ENCODE data around the gene CYFIP1. TPM values are rescaled to one million over a fixed set of nuclear protein-coding genes. Genes with fewer than 3 reads are reported as not detected.

CYFIP1 gene
- total and polyA plus RNA-seq, 2 of the 13 experiments (the other 11 are each of a cell fraction or from before 2014, with no cell fraction given): 38.1 to 58.3 TPM

DNA sequence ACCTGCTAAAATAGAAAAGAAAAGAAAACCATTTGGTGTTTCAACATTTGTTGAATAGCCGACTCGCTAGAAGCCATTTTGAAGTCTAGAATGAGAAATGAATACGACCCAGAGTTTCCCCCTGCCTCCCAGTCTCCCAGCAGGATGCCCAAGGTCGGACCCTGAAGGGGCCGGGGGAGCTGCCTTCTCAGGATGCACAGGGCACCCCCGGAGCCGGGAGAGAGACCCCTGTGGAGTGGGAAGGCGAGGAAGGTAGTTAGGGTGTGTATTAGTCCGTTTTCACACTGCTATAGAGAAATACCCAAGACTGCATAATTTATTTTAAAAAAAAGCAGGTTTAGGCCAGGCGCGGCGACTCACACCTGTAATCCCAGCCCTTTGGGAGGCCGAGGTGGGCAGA, 97.0 kb downstream of the CYFIP1 start:
- no peak overlapping the region for H3K4me3 ChIP-seq (replicated peaks in 1 of 3; ENCODE audit: insufficient read depth in 1 of 3, low read depth in 2 of 3, low read length in 3 of 3)
- peaks cover 7% of the 10 kb centered on the region; the same call in 1 of the 2 replicates for H3K4me1 ChIP-seq (ENCODE audit: insufficient read depth, low read length)
- no peaks in the 10 kb centered on the region for H3K79me2 ChIP-seq (ENCODE audit: insufficient read depth, low read length)
- TF ChIP-seq ZNF335 (CRISPR knock-in tag; IDR thresholded peaks at IDR 0.05) (no peak), MATR3 (CRISPR knock-in tag; IDR thresholded peaks at IDR 0.05) (no peak), ZBTB8A (CRISPR knock-in tag; IDR thresholded peaks at IDR 0.05; ENCODE audit: borderline replicate concordance, low read depth) (no peak), ZNF33B (CRISPR knock-in tag; IDR thresholded peaks at IDR 0.05) (no peak), SOX5 (CRISPR knock-in tag; IDR thresholded peaks at IDR 0.05; ENCODE audit: borderline replicate concordance) (no peak), POLR2AphosphoS5 (IDR thresholded peaks at IDR 0.05; ENCODE audit: low read depth, low read length) (no peak), BHLHE40 (IDR thresholded peaks at IDR 0.05; ENCODE audit: low read length) (no peak), ZFAT (CRISPR knock-in tag; conservative IDR thresholded peaks at IDR 0.05) (no peak)
- TF ChIP-seq, protein P1, sequence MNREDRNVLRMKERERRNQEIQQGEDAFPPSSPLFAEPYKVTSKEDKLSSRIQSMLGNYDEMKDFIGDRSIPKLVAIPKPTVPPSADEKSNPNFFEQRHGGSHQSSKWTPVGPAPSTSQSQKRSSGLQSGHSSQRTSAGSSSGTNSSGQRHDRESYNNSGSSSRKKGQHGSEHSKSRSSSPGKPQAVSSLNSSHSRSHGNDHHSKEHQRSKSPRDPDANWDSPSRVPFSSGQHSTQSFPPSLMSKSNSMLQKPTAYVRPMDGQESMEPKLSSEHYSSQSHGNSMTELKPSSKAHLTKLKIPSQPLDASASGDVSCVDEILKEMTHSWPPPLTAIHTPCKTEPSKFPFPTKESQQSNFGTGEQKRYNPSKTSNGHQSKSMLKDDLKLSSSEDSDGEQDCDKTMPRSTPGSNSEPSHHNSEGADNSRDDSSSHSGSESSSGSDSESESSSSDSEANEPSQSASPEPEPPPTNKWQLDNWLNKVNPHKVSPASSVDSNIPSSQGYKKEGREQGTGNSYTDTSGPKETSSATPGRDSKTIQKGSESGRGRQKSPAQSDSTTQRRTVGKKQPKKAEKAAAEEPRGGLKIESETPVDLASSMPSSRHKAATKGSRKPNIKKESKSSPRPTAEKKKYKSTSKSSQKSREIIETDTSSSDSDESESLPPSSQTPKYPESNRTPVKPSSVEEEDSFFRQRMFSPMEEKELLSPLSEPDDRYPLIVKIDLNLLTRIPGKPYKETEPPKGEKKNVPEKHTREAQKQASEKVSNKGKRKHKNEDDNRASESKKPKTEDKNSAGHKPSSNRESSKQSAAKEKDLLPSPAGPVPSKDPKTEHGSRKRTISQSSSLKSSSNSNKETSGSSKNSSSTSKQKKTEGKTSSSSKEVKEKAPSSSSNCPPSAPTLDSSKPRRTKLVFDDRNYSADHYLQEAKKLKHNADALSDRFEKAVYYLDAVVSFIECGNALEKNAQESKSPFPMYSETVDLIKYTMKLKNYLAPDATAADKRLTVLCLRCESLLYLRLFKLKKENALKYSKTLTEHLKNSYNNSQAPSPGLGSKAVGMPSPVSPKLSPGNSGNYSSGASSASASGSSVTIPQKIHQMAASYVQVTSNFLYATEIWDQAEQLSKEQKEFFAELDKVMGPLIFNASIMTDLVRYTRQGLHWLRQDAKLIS (CRISPR knock-in tag; IDR thresholded peaks at IDR 0.05): no peak
- TF ChIP-seq, protein P2, sequence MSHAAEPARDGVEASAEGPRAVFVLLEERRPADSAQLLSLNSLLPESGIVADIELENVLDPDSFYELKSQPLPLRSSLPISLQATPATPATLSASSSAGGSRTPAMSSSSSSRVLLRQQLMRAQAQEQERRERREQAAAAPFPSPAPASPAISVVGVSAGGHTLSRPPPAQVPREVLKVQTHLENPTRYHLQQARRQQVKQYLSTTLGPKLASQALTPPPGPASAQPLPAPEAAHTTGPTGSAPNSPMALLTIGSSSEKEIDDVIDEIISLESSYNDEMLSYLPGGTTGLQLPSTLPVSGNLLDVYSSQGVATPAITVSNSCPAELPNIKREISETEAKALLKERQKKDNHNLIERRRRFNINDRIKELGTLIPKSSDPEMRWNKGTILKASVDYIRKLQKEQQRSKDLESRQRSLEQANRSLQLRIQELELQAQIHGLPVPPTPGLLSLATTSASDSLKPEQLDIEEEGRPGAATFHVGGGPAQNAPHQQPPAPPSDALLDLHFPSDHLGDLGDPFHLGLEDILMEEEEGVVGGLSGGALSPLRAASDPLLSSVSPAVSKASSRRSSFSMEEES (CRISPR knock-in tag; IDR thresholded peaks at IDR 0.05): no peak
- TF ChIP-seq, protein P3, sequence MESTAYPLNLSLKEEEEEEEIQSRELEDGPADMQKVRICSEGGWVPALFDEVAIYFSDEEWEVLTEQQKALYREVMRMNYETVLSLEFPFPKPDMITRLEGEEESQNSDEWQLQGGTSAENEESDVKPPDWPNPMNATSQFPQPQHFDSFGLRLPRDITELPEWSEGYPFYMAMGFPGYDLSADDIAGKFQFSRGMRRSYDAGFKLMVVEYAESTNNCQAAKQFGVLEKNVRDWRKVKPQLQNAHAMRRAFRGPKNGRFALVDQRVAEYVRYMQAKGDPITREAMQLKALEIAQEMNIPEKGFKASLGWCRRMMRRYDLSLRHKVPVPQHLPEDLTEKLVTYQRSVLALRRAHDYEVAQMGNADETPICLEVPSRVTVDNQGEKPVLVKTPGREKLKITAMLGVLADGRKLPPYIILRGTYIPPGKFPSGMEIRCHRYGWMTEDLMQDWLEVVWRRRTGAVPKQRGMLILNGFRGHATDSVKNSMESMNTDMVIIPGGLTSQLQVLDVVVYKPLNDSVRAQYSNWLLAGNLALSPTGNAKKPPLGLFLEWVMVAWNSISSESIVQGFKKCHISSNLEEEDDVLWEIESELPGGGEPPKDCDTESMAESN (CRISPR knock-in tag; conservative IDR thresholded peaks at IDR 0.05): no peak
- DNase-seq (ENCODE audit: low spot score) (no peak), ATAC-seq (no peak), FAIRE-seq (no peak)
- peaks cover 13 to 34% of the 10 kb centered on the region in 2 experiments; a peak in 4 of 5 replicates for H3K36me3 ChIP-seq (replicated peaks in 1 of 2; ENCODE audit: control insufficient read depth in 1 of 2, insufficient read depth in 2 of 2, low read length in 2 of 2)
- in situ Hi-C loops (cut with HindIII; ENCODE audit: extremely low pct_ligation_motif_present, low pct_unique_long_range_greater_than_20kb) (no loop called here), intact Hi-C loops (cut with micrococcal nuclease; ENCODE audit: unreplicated experiment) (no loop called here)
- no peak overlapping the region for H3K4me2 ChIP-seq (ENCODE audit: low read depth, low read length)
- 97% methylated on average over 13 of the region's 13 CpGs for WGBS (ENCODE audit: low lambda C conversion rate)
- no peak overlapping the region for H3K9ac ChIP-seq (ENCODE audit: insufficient read depth, low read depth, low read length)
- ChIA-PET POLR2A (no interaction called here), CTCF (ENCODE audit: low intra/inter-chr PET ratio, low total read pairs) (no interaction called here)
- BruUV-seq (replicated peaks): no TSS peak
- H3K27me3 ChIP-seq (ENCODE audit: control insufficient read depth in 1 of 2, insufficient read depth in 2 of 2, low read length in 2 of 2): no peaks in the 10 kb centered on the region
- no peaks in the 10 kb centered on the region for H4K20me1 ChIP-seq (ENCODE audit: insufficient read depth, low read length)
- H3K27ac ChIP-seq (ENCODE audit: extremely low read length, insufficient read depth, low read length): no peak overlapping the region
- H3K9me3 ChIP-seq (ENCODE audit: low read length): no peaks in the 10 kb centered on the region
- no peak overlapping the region for H2AFZ ChIP-seq (ENCODE audit: low read length)
